HG03025 (cell line): ENCODE results near the gene MYLK4.

Source experiments
- ATAC-seq: cut with Tn5 transposase; IDR thresholded peaks from one replicate; pipeline ENCODE4 v1.9.1; 2021; ENCODE audit warnings: mild to moderate bottlenecking, moderate library complexity; ENCODE audit not compliant: unreplicated experiment, low FRiP score

MYLK4 gene

DNA sequence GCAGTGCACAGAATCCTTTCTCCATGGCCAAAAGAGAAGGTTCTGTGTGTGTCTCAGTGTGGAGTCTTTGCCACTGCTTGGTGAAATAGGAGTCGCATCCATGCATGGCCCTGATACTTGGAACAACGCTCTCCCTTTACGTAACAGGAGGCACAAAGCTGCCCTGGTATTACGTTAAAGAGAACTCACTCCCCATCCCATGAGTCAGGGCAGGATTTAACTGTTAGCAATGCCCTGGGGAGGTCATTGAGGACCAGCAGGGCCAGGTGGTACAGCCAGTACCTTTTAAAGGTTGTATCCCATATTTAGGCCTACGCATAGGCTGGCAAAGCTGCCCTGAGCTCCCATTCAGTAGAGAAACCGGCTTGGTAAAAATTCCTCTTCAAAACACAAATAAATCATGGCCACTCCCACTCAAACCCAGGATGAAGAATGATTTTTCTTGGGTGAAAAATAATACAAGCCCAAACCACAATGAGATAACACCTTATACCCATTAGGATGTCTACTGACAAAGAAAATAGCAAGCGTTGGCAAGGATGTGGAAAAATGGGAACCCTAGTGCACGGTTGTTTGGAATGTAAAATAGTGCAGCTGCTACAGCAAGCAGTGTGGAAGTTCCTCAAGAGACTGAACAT is 37.1 kb downstream of the MYLK4 start:
- no peak for ATAC-seq

DNA sequence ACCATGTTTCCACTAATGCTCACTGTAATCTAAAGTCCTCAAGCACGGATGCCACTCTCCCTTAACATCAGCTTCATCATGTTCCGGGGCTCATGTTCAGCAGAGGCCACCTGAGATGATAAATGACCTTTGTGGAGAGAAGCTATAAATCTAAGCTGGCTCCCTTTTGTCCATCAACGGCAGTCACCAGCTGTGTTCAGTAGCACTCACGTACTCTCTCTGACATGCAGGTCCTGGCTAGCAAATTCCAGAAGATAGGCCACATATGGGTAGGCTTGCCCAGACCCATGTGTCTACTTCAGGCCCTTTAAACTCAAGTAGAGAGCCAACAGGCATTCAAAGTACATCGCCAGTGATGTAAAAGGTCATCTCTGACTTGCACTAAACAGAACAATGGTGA is 38.6 kb downstream of the MYLK4 start:
- no peak for ATAC-seq

DNA sequence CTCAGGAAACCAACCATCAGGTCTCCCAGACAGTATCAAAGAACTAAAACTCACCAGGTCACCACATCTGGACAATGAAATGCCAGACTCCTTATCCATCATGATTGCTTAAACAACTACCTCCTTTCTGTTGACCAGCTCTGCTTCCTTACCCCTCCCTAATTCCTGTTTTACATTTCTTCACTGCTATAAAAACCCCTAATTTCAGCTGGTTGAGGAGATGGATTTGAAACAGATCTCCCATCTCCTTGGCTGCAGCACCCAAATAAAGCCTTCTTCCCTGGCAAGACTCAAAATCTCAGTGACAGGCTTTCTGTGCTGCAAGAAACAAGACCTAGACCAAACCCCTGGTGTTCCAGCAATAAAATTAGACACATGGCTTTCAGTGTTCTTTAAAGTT is 40.3 kb downstream of the MYLK4 start:
- no peak for ATAC-seq

GRCh38 chr6:2708456-2708855 is 42.3 kb downstream of the MYLK4 start:
- ATAC-seq = no peak

- no peak for ATAC-seq
Measured at GRCh38 chr6:2706558-2706957, 44.2 kb downstream of the MYLK4 start.

DNA sequence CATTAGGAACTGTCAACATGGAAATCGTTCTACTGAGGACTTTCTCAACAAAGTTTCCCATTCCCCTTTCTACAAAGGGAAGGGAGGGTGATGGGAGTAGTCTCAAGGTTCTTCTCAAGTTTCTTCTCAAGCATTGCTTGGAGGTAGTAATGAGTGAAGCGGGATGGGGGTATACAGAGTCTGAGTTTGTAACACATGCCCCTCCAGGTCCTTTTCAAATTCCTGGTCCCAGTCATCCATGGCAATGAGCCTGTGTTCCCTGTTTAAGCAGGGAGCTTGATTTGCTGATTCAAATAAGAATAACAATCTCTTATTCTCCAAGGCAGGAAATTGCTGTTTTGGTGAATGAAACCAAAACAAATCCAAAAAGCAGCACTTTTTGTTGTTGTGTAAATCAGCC is 45.5 kb downstream of the MYLK4 start:
- no peak for ATAC-seq

GRCh38 chr6:2697291-2697690 is 53.4 kb downstream of the MYLK4 start:
- ATAC-seq = no peak

- no peak for ATAC-seq
Measured at GRCh38 chr6:2695454-2696095, 55.1 kb downstream of the MYLK4 start.

- no peak for ATAC-seq
Measured at GRCh38 chr6:2693231-2693630, 57.5 kb downstream of the MYLK4 start.

DNA sequence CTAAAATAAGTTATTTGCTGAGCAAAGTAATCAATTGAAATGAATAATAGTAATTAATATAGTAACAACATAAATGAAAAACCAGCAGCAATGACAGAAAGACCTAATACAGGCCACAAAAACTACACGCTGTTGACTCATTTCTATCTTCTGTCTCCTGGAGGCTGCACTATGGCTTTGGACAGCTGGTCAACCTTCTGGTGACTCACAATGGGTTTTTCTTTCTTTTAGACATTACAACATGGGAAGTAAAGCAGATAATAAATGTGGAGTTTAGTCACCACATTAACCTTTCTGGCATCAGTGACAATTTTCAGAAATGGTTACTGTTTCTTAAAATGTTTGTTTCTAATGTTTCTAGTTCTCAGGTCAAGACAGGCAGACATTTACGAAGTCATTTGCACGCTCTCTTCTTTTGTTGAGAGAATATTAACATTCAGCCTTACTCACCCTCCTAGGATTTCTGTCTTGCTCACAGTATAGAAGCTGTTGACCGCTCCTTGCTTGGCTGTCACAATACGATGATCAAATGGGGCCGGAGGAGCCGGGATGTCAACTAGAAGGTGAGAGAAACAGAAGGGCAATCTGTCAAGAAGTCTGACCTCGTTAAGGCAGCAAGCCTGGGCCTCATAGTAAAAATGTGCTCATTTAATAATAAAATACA is 62.2 kb downstream of the MYLK4 start:
- no peak for ATAC-seq

GRCh38 chr6:2687456-2687855 is 63.3 kb downstream of the MYLK4 start:
- no peak for ATAC-seq

- no peak for ATAC-seq
Measured at GRCh38 chr6:2686515-2686914, 64.2 kb downstream of the MYLK4 start.

GRCh38 chr6:2684766-2685754 is 65.7 kb downstream of the MYLK4 start:
- ATAC-seq = no peak

GRCh38 chr6:2684103-2684749 is 66.5 kb downstream of the MYLK4 start:
- ATAC-seq = no peak

GRCh38 chr6:2680264-2680922 is 70.3 kb downstream of the MYLK4 start:
- ATAC-seq = no peak

GRCh38 chr6:2677080-2677593 is 73.6 kb downstream of the MYLK4 start:
- ATAC-seq = no peak

DNA sequence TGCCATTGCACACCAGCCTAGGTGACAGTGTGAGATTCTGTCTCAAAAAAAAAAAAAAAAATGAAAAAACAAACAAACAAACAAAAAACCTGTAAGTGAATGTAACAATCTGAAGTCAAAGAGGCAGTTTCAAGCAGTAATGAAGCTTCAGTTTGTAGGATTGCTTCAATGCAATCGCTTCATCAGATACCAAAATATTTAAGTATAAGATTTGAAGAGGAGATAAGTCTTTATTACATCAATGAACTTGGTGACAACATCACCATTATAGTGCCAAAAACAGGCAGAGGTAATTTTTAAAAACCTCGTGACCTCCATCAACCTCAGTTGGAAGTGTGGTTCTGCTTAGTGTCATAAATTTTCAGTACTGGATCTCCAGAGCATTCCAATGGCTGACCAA is 74.7 kb downstream of the MYLK4 start:
- ATAC-seq = no peak

- ATAC-seq = no peak
Measured at GRCh38 chr6:2674857-2675256, 75.9 kb downstream of the MYLK4 start.

GRCh38 chr6:2669067-2669700 is 81.5 kb downstream of the MYLK4 start:
- no peak for ATAC-seq
